GM21360 (cell line): ENCODE measurements around the gene TMEM243.

Source experiments
- ATAC-seq: cut with Tn5 transposase; IDR thresholded peaks from one replicate; pipeline ENCODE4 v1.9.1; 2021; ENCODE audit warnings: mild to moderate bottlenecking, moderate library complexity; ENCODE audit not compliant: unreplicated experiment

TMEM243 gene

DNA sequence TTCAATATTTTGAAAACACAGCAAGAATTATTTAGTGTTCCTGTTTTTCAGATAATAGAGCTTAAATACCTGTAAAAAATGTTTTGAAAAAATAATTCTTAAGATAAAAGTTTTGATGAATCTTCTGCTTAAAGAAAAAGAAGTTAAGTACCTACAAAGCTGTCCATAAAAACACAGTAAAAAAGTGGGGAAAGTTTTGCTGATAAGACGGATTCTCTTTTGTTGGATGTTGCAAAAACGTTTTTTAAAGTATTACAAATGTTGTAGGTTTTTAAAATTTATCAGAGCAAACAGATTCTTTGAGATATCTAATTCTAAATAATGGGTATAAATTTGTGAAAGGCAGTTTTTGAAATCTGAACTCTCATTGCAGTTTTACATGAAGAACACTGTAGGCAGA lies 55.1 kb downstream of the TMEM243 start:
- no peak for ATAC-seq

DNA sequence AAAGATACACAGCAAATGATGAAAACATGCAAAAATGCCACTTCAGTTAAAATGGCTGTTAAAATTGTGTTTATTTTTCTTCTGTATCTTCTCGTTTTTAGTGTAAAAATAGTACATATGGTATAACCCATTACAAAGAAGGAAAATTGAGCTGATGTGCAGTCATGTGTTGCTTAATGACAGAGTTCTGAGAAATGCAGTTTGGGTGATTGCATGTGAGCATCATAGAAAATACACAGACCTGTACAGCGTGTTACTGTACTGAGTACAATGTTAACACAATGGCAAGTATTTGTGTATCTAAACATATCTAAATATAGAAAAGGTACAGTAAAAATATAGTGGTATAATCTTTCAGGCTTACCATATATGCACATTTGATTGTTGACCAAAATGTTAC lies 60.0 kb downstream of the TMEM243 start:
- peak; percentile 46 for ATAC-seq

DNA sequence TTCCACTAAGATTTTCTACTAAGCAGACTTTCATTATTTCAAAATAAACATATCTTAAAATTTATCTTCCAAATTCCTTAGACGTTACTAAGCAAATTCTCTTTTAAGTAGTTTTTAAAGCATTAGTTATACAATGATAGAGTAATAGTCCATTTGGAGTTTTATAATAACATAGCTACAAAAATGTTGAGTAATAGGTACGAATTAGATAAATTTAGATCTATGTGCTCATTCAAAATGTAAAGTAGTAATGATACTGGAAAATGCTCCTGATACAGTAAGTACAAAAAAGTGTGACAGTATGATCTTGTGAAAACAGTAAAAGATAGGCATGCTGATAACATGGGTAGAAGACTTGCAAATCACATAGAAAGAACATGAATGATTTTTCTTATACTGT lies 62.8 kb downstream of the TMEM243 start:
- ATAC-seq: no peak

GRCh38 chr7:87155788-87156187 lies 63.7 kb downstream of the TMEM243 start:
- no peak for ATAC-seq

GRCh38 chr7:87154569-87154968 lies 65.0 kb downstream of the TMEM243 start:
- no peak for ATAC-seq

DNA sequence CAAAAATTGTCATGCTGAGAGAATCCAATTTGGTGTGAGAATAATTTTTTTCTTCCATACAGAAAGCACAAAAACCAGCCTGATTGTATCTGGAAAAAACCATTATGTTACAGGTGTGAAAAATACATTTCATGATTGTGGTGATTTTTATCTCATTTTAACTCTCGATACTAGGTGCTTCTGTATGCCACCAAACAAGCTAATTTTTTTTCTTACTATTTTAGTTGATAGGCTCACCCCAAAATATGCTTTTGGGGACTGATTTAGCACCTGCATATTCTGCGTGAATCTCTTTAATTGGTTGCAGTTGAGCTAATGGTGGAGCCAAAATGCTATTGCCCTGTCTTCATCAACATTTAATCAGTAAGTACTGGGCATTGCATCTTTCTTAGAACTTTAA lies 65.4 kb downstream of the TMEM243 start:
- ATAC-seq: no peak

- ATAC-seq: no peak
Measured at GRCh38 chr7:87152897-87153641, 66.5 kb downstream of the TMEM243 start.

- peak; percentile 84 for ATAC-seq
Measured at GRCh38 chr7:87152112-87152896, 67.2 kb downstream of the TMEM243 start, which contains the start of gene DMTF1. DMTF1 (plus strand) TSS chr7:87152453; CDS start chr7:87164942, 12,489 bp downstream.

GRCh38 chr7:87151729-87152111 lies 67.8 kb downstream of the TMEM243 start:
- ATAC-seq: no peak

DNA sequence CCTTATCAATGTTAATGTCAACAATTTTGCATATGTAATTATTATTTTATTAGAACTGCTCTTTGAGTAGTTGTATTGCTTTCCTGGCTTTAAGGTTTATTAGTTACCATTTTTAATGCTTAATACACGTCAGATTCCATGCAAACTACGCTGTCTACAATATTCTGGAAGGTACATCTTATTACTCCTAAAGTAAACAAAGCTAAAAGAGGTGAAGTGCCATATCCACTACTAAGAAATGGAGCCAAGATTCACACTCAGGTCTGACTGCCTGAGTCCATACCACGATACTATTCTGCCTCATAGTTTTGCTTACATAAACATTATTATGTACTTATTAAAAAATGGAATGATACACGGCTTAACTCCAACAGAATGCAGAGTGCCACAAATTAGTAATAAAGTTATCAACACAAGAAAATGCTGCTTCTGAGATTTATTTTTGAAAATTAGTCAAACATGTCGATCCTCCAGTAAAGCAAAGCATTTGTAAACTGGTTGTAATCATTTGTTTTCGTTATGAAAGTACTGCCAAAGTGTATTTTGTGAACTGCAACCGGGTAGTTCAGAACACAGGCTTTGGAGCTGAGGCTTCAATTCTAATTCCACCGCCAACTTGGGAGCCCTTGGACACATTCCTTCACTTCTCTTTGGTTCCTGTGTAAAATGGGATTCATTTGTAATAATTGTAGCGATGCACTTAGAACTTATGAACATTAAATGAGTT lies 68.4 kb downstream of the TMEM243 start:
- ATAC-seq: no peak

GRCh38 chr7:87148332-87148955 lies 71.1 kb downstream of the TMEM243 start:
- ATAC-seq: no peak

DNA sequence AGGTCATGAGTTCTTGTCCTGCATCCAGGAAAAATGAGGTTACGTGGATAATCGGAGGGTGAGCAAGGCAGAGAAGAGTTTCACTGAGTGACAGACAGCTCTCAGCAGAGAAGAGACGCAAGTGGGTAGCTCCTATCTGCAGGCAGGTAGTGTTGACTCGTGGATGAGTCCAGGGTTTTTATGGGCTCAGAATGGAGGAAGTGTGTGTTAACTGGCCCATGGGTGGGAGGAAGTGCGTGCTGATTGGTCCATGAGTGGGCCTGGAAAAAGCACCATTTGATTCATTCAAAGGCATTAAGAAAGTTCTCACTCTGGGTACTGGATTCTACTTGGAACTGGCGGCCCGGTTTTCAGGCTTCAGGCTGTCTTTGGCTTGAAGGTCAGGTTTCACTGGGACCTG lies 72.0 kb downstream of the TMEM243 start:
- ATAC-seq: no peak

DNA sequence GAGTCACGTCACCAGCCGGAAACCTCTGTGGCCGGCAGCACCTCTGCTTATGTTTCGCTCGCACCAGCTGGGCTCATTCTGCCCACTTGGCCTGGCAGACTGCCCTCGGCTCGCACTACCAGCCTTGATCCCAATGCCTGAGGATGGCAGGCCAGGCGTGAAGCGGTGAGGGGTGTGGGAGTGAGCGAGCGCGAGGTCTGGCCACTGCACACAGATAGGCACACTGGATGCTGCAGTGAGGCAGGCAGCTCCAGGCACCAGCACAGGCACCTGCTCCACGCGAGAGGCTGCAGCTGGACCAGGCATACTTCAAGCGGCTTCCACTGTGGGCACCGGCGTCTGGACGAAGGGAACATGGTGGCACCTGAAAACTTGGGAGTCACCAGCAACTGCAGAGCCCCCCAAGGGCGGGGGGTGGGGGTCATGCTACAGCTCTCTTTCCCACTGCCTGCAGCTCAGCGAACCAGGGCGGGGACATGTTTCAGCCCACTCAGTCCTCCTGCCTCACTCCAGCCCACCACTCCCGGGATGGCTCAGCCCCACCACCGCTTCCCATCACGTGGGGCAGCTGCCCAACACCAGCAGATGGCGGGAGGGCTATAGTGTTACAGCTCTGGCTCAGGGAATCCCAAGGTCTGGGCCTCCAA lies 72.7 kb downstream of the TMEM243 start:
- no peak for ATAC-seq
